Measurements from ENCODE around the gene AGMAT. TPM values are rescaled to one million over a fixed set of nuclear protein-coding genes. Genes with fewer than 3 reads are reported as not detected.

AGMAT gene
- polyA plus RNA-seq, 3 donors from 2014 or later = 0.39 to 0.64 TPM; not detected in 1

DNA sequence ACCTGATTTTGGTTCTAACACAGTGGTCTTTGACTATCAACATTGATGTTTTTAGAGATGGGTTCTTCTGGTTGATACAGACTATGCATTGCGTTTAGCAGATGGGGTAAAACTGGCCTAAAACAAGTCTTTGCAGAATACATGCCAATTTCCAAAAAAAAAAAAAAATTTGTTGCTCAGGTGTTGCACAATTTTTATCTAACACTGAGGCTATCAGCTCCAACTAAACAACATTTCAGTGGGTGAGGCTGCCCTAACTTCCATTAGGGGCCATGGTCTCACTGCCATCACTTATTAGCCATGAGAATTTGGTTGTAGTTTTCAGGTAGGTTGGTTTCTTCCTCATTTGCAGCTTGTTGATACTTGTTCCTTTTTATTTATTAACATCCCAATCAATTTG is 14.0 kb downstream of the AGMAT start:
- Mint-ChIP-seq H3K36me3 (peaks cover 4 to 27% (median 7%) of the 10 kb centered on the region in 3 donors), H3K4me1 (no peaks in the 10 kb centered on the region), H3K9me3 (no peaks in the 10 kb centered on the region), H3K27ac (no peak overlapping the region), H3K4me3 (no peak overlapping the region), H3K27me3 (ENCODE audit: low read depth in 3 of 3) (no peaks in the 10 kb centered on the region)
- DNase-seq = no peak

DNA sequence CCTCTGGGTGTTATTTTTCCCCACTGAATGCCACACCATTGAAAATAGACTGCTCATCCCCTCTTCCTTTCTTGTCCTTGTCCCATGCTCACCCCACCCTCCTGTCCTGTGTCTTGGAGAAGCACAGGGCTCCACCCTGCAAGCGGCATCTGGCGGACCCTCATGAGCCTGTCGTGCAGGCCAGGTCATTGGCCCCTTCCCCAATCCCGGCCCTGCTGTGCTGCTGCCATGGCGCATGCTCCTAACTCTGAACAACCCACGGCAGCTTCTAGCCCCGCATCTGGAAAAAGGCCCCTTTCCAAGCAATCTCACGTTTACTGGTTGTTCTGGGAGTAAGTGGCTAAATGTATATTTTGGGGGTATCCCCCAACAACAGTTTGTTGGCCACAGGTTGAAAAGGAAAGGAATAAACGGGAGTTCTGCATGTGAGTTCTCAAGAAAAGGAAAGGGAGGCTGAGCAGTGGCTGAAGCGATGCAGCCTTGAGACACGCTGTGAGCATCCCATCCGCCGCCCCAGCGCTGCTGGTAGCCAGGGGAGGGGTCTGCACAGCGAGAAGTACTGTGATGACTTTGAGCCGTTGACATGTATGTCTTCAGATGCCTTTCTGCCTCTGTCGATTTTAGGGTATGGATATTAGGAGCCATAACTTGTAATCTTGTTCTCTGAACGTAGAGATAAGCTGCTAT is 16.3 kb downstream of the AGMAT start:
- H3K27ac Mint-ChIP-seq = peak overlapping the region in 1 of 6 donors; percentile 49
- H3K4me1 Mint-ChIP-seq = no peaks in the 10 kb centered on the region
- no peaks in the 10 kb centered on the region for H3K27me3 Mint-ChIP-seq (ENCODE audit: low read depth in 3 of 3)
- H3K9me3 Mint-ChIP-seq = no peaks in the 10 kb centered on the region
- peaks cover 14 to 38% (median 16%) of the 10 kb centered on the region in 3 donors for H3K36me3 Mint-ChIP-seq
- H3K4me3 Mint-ChIP-seq = no peak overlapping the region
- no peak for DNase-seq

DNA sequence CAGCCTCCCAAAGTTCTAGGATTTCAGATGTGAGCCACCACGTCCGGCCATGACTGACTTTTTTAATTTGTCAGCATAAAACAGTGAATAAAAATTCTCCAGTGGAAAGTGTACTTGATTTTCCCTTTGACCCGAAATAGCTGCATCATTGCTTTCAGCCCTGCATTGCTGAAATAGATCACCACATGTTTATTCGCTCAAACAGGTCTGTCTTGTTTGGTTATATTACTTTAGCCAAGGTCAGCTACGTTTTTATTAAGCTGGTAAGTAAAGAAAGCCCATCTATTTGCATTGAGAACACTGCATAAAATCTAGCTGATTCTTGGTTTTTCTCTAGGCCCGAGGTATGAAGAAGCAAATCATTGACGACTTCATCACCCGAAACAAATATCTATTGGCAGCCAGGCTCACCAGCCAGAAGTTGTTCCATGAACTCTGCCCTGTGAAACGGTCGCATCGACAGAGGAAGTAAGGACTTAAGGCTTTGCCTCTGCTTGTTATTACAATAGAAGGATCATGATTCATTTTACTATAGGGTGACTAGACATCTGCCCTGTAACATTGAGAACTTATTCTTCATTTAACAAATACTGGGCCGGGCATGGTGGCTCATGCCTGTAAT is 25.6 kb downstream of the AGMAT start:
- H3K27ac Mint-ChIP-seq = no peak overlapping the region
- H3K27me3 Mint-ChIP-seq (ENCODE audit: low read depth in 3 of 3) = peaks cover 0 to 2% (median 0%) of the 10 kb centered on the region in 3 donors
- peaks cover 19 to 25% (median 24%) of the 10 kb centered on the region in 3 donors for H3K36me3 Mint-ChIP-seq

DNA sequence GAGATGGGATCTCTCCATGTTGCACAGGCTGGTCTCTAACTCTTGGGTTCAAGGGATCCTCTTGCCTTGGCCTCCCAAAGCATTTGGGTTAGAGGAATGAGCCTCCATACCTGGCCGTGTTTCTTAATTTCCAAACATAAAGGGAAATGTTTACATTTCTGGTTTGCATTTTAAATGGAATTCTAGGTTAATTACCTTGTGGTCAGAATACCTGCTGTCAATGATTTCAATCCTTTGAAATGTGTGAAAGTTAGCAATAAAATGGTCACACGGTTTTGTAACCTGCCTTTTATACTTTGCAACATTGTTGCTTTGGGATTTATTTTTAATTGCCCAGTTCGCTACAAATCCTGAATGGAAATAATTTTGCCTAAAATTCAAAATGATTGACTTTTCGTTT is 26.3 kb downstream of the AGMAT start:
- H3K36me3 Mint-ChIP-seq = peaks cover 13 to 20% (median 19%) of the 10 kb centered on the region in 3 donors
- no peak for DNase-seq
- H3K4me3 Mint-ChIP-seq = no peak overlapping the region
- H3K9me3 Mint-ChIP-seq = no peaks in the 10 kb centered on the region
- H3K4me1 Mint-ChIP-seq = no peaks in the 10 kb centered on the region
- H3K27me3 Mint-ChIP-seq (ENCODE audit: low read depth in 3 of 3) = peaks cover 0 to 2% (median 0%) of the 10 kb centered on the region in 3 donors
- H3K27ac Mint-ChIP-seq = no peak overlapping the region

More for the DNA sequence above, 25.6 kb downstream of the AGMAT start:
- DNase-seq = no peak
- Mint-ChIP-seq H3K4me3 (no peak overlapping the region), H3K9me3 (no peaks in the 10 kb centered on the region), H3K4me1 (no peaks in the 10 kb centered on the region)

DNA sequence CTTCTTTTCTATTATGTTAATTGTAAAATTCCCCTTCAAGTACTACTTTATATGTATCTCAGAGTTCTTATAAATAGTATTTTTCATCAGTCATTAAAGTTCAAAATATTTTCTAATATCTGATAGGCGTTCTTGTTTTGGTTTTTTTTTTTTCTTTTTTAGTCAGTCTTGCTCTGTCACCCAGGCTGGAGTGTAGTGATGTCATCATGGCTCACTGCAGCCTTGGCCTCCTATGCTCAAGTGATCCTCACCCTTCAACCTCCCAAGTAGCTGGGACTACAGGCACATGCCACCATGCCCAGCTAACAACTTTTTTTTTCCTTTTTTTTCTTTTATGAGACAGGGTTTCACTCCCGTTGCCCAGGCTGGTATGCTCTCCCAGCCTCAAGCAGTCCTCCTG is 27.3 kb downstream of the AGMAT start:
- no peak overlapping the region for H3K4me3 Mint-ChIP-seq
- peak overlapping the region in 3 of 6 donors; percentile 17 to 69 (median 40) for H3K27ac Mint-ChIP-seq
- no peaks in the 10 kb centered on the region for H3K4me1 Mint-ChIP-seq
- no peaks in the 10 kb centered on the region for H3K9me3 Mint-ChIP-seq
- no peak for DNase-seq
- H3K27me3 Mint-ChIP-seq (ENCODE audit: low read depth in 3 of 3) = peaks cover 0 to 2% (median 0%) of the 10 kb centered on the region in 3 donors
- H3K36me3 Mint-ChIP-seq = peaks cover 13 to 23% (median 15%) of the 10 kb centered on the region in 3 donors

DNA sequence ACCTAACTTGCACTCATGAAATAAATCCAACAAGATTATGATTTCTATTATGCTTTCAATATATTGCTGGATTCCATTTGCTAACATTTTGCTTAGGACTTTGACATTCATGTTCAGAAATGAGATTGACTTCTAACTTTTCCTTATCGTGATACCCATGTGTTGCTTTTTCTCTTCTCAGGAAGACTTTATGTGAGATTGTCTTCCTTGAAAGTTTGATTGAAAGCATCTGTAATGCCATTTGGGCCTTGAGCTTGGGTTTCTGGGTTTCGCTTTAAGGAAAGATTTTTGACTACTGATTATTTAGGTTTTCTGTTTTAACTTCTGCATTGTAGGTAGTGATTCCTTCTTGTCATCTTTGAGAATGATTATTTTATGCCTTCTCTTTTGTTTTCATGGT is 27.8 kb downstream of the AGMAT start:
- H3K4me1 Mint-ChIP-seq = no peaks in the 10 kb centered on the region
- no peaks in the 10 kb centered on the region for H3K9me3 Mint-ChIP-seq
- no peak for DNase-seq
- H3K27me3 Mint-ChIP-seq (ENCODE audit: low read depth in 3 of 3) = peaks cover 0 to 2% (median 0%) of the 10 kb centered on the region in 3 donors
- H3K4me3 Mint-ChIP-seq = no peak overlapping the region
- H3K36me3 Mint-ChIP-seq = peaks cover 10 to 19% (median 11%) of the 10 kb centered on the region in 3 donors
- H3K27ac Mint-ChIP-seq = peak overlapping the region in 1 of 6 donors; percentile 12

DNA sequence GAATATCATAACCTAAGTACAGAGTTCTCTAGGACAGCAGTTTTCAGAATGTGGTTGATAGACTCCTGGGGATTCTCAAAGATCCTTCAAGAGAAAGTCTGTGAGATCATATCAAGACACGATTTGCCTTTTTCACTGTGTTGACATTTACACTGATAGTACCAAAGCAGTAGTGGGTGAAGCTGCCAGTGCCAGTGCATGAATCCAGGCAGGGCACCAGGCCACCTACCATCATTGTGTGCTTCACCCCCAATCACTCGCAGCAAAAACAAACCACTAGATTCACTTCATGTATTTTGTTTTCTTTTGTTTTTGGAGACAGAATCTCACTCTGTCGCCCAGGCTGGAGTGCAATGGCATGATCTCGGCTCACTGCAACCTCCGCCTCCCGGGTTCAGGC is 34.3 kb downstream of the AGMAT start:
- no peaks in the 10 kb centered on the region for H3K9me3 Mint-ChIP-seq
- H3K36me3 Mint-ChIP-seq = peaks cover 10 to 24% (median 18%) of the 10 kb centered on the region in 3 donors
- no peak overlapping the region for H3K4me3 Mint-ChIP-seq
- H3K27me3 Mint-ChIP-seq (ENCODE audit: low read depth in 3 of 3) = peaks cover 0 to 2% (median 0%) of the 10 kb centered on the region in 3 donors
- no peak for DNase-seq
- H3K27ac Mint-ChIP-seq = no peak overlapping the region
- no peaks in the 10 kb centered on the region for H3K4me1 Mint-ChIP-seq

DNA sequence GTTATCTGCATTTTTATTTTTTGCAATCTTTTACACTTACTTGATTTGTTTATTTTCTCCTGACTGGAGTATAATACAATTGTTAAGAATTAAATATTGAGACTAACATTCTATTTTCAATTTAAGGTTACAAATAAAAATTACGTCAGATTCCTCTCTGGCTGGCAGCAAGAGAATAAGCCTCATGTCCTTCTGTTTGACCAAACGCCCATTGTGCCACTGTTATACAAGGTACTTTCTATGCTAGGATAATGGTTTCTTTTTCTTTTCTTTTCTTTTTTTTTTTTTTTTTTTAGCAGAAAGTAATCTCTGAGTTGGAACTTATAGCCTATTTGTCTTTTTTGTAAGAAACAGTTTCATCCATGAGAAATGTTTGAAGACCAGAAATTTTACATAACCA is 38.2 kb downstream of the AGMAT start:
- H3K27me3 Mint-ChIP-seq (ENCODE audit: low read depth in 3 of 3) = peaks cover 0 to 2% (median 0%) of the 10 kb centered on the region in 3 donors
- no peak for DNase-seq
- no peaks in the 10 kb centered on the region for H3K9me3 Mint-ChIP-seq
- no peak overlapping the region for H3K27ac Mint-ChIP-seq
- H3K4me1 Mint-ChIP-seq = no peaks in the 10 kb centered on the region
- peaks cover 16 to 44% (median 23%) of the 10 kb centered on the region in 3 donors for H3K36me3 Mint-ChIP-seq
- no peak overlapping the region for H3K4me3 Mint-ChIP-seq

DNA sequence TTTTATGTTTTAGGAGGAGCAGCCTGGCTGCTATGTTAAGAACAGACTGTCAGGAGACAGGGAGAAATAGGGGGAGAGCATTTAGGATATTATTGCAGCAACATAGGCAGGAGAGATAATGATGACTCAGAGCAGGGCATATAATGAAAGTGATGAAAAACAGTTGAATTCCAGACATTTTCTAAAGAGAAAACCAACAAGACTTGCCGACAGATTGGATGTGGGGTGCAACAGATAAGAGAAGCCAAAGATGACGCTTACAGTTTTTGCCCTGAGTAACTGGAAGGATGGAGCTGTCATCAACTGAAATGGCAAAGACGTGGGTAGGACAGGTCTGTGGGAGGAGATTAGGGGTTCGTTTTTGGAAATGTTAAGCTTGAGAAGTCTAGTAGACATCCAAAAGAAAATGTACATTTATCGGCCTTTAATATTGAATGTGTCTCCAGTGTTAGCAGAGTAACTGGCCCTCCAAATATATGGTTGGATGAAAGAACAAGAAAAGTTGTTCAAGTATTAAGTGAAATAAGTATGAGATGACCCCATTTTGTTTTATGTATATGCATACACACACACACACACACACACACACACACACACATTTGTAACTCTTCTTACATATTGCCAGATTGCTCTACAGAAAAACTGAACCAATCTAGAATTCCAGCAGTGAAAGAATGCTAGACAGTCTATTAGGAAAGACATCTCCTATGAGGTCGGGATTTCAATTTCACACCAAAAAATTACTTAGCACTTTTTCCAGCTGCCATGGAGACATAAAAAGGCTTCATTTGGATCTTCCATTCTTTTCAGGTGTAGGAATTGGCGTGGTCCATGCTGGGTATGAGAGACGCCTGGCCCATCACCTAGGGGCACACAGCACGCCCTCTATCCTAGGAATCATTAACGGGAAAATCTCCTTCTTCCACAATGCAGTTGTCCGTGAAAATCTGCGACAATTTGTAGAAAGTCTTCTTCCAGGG is 41.0 kb downstream of the AGMAT start:
- Mint-ChIP-seq H3K4me3 (no peak overlapping the region), H3K27me3 (ENCODE audit: low read depth in 3 of 3) (no peaks in the 10 kb centered on the region), H3K4me1 (no peaks in the 10 kb centered on the region), H3K36me3 (peaks cover 18 to 52% (median 27%) of the 10 kb centered on the region in 3 donors), H3K9me3 (no peaks in the 10 kb centered on the region), H3K27ac (no peak overlapping the region)
- DNase-seq = no peak

DNA sequence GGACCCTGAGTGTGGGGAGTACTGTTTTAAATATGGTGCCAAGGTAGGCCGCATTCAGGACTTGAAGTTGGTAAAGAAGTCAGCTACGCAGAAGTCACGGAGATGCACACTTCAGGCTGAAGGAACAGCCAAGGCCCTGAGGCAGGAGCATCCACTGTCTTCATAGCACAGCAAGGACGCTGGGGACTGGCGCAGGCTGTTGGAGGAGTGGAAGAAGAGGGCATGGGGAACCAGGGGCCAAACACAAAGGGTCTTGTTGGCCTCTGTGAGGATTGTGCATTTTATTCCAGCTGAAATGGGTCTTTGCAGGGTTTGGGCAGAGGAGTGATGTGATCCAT is 41.6 kb downstream of the AGMAT start:
- H3K36me3 Mint-ChIP-seq = peaks cover 21 to 55% (median 29%) of the 10 kb centered on the region in 3 donors
- no peaks in the 10 kb centered on the region for H3K9me3 Mint-ChIP-seq
- no peaks in the 10 kb centered on the region for H3K27me3 Mint-ChIP-seq (ENCODE audit: low read depth in 3 of 3)
- no peak for DNase-seq
- no peak overlapping the region for H3K4me3 Mint-ChIP-seq
- no peak overlapping the region for H3K27ac Mint-ChIP-seq
- no peaks in the 10 kb centered on the region for H3K4me1 Mint-ChIP-seq

DNA sequence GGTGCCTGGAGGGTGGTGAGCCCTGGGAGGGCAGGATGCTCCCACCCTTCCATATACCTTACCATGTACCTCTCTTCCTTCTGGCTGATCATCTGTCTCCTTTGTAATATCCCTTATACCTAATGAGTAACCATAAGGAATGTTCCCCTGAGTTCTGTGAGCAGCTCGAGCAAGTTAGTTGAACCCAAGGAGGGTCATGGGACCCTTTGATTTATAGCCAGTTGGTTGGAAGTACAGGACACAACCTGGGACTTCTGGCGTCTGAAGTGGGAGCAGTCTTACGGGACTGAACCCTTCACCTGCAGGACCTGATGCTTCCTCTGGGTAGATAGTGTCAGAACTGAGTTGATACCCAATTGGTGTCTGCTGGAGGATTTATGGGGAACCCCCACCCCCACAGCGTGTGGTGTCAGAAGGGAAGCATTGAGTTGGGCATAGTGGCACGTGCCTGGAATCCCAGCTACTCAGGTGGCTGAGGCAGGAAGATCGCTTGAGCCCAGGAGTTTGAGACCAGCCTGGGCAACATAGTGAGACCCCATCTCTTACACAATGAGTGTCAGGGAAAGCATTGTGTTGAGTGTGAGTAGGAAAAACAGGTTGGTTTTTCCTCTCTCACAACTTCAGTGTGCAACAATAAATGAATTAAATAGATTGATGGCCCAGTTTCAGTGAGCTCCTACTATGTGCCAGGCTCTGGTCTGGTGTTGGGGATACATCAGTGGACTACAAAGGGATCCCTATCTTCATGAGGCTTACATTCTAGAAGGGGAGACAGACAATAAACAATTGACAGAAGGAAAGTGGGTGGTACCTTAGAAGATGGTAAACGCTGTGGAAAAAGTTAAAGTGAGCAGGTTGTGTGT is 42.2 kb downstream of the AGMAT start:
- Mint-ChIP-seq H3K36me3 (peaks cover 15 to 52% (median 26%) of the 10 kb centered on the region in 3 donors), H3K4me1 (no peaks in the 10 kb centered on the region), H3K4me3 (no peak overlapping the region), H3K27me3 (ENCODE audit: low read depth in 3 of 3) (no peaks in the 10 kb centered on the region), H3K9me3 (no peaks in the 10 kb centered on the region), H3K27ac (no peak overlapping the region)
- no peak for DNase-seq

DNA sequence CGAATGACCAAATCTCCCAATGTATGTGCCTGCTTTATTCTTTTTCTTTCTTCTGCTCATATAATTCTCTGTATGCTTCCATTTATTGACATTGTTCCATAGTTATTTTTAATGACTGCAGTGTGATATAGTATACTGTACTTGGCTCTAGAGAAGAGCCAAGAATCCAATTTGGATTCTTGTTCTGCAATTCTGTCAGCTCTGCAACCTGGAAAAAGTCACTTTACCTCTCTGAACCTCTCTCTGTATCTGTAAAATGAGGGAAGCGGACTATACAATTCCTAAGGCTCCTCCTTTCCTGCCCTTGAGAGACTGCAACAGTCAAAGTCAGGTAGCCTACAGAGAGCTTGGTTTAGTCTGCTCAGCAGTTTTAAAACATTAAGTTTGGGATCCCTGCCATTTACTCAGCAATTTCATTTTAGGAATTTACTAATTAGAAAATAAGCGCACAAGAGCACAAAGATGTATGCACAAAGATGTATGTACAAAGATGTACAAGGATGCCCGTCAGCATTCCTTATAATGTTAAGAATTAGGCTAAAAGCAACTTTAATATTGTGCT is 43.5 kb downstream of the AGMAT start:
- DNase-seq = no peak
- no peaks in the 10 kb centered on the region for H3K4me1 Mint-ChIP-seq
- no peak overlapping the region for H3K27ac Mint-ChIP-seq
- H3K4me3 Mint-ChIP-seq = no peak overlapping the region
- no peaks in the 10 kb centered on the region for H3K27me3 Mint-ChIP-seq (ENCODE audit: low read depth in 3 of 3)
- H3K36me3 Mint-ChIP-seq = peaks cover 18 to 51% (median 26%) of the 10 kb centered on the region in 3 donors
- no peaks in the 10 kb centered on the region for H3K9me3 Mint-ChIP-seq

DNA sequence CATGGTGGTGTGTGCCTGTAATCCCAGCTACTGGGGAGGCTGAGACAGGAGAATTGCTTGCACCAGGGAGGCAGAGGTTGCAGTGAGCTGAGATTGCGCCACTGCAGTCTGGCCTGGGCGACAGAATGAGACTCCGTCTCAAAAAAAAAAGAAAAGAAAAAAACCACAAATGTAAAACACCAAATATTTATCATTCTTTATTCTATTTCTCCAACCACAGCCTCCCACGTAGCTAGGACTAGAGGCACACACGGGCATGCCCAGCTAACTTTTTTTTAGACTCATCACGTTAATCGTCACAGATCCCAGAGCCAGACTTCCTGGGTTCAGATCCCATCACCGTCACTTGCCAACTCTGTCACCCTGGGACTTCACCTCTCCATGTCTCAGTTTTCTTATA is 44.7 kb downstream of the AGMAT start:
- Mint-ChIP-seq H3K27me3 (ENCODE audit: low read depth in 3 of 3) (no peaks in the 10 kb centered on the region), H3K36me3 (peaks cover 17 to 45% (median 28%) of the 10 kb centered on the region in 3 donors), H3K4me1 (no peaks in the 10 kb centered on the region), H3K27ac (no peak overlapping the region), H3K9me3 (no peaks in the 10 kb centered on the region), H3K4me3 (no peak overlapping the region)
- DNase-seq = no peak

Measured in immature natural killer cell (primary cell).